Measurements from ENCODE around the gene MC4R.
"Not testable (repeated sequence)": the region's sequence is repeated elsewhere in the genome, so short reads cannot be mapped to it uniquely, and the experiment has no call there.

MC4R gene

GRCh38 chr18:60372596-60372995 is at the start of gene MC4R:
Gene MC4R, minus strand, starts transcription at chr18:60372775. Its CDS starts 426 bp downstream, at chr18:60372349.
- no peak for DNase-seq (ENCODE audit: low read depth in 2 of 3, low spot score in 2 of 3)

GRCh38 chr18:60422306-60422705 is 49.7 kb upstream of the MC4R start:
- DNase-seq (ENCODE audit: low read depth in 2 of 3, low spot score in 2 of 3): not testable (repeated sequence)

GRCh38 chr18:60421356-60422118 is 49.0 kb upstream of the MC4R start:
- DNase-seq (ENCODE audit: low read depth in 2 of 3, low spot score in 2 of 3): no peak

DNA sequence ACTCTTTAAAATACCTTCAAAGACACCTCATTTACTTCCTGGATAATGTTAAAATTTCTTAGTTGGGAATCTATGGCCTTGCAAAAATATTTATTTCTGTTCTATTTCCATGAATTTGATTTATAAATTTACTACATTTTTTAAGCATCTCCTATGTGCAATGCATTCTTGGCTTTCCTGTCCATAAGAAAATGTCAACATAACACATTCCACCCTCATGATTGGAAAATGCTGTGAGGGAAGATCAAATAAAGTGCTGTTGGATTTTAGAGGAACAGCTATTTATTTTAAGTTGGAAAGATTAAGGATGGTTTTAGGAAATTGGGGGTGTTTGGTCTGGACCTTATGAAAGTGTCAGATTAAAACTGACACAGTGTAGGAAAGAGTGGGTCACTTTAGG is 45.4 kb upstream of the MC4R start:
- no peak for DNase-seq (ENCODE audit: low read depth in 2 of 3, low spot score in 2 of 3)

DNA sequence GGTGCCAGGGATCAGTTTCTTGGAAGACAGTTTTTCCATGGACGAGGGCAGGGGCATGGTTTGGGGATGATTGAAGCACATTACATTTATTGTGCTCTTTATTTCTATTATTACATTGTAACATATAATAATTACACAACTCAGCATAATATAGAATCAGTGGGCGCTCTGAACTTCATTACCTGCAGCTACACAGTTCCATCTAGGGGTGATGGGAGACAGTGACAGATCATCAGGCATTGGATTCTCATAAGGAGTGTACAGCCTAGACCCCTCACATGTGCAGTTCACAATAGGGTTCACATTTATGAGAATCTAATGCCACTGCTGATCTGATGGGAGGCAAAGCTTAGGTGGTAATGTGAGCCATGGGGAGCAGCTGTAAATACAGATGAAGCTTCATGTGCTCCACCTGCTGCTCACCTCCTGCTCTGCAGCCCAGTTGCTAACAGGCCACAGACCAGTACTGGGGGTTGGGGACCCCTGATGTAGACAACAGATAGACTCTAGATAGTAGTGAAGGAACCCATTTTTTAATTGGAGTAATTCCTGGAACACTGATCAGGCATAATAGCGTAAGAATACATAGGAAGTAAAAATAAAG is 41.5 kb upstream of the MC4R start:
- DNase-seq (ENCODE audit: low read depth in 2 of 3, low spot score in 2 of 3): no peak

DNA sequence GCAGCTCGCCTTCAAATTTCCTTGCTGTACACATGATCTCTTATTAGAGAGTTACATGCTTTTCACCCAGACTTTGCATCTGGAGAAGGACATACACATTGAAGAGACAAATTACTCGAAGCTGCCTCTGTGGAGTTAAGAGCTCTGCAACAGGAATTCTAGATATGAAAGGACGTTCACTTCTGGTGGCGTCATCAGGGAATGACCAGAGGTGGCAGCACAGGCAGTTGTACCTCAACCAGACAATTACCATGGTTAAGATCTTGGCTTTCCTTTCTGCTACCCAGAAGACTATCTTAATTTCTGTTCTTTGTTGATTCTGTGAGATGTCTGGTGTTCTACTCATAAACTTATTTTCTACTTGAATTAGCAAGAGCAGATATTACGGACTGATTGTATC is 39.1 kb upstream of the MC4R start:
- no peak for DNase-seq (ENCODE audit: low read depth in 2 of 3, low spot score in 2 of 3)

DNA sequence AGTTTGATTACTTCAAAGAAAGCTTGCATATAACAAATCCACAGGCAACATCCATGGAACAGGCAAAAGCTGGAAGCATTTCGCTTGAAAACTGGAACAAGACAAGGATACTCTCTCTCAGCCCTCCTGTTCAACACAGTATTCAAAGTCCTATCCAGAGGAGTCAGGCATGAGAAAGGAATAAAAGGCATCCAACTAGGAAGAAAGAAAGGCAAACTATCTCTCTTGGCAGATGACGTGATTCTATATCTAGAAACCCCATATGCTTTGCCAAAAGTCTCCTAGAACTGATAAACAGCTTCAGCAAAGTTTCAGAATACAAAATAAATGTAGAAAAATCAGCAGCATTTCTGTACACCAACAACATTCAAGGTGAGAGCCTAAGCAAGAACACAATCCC is 34.1 kb upstream of the MC4R start:
- DNase-seq (ENCODE audit: low read depth in 2 of 3, low spot score in 2 of 3): no peak

DNA sequence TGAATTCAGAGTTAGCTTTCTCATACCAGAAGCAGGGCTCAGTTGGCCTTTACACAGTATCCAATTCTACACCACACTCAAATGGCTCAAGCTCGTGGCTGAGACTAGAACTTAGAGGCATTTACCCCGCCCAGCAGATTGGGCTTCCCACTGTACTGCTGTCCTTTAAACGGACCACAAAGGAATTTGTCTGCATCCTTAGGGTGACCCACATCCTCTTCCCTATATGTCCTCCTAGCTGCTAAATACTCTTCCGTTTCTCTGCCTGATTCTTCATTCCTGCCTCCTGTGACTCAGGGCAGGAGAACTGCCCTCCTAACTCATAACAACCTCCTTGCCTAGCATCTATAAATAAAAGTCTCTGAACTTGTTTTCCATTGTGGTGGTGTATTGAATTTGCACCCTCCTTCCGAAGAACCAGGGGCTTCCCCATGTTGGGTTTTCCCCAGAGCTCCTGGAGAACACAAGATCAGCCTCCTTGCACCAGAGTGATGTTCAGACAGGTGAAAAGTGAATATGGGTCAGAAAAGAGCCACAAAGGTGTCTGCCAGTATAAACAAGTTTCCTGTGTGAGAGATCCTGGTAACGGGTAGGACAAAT is 32.0 kb upstream of the MC4R start:
- no peak for DNase-seq (ENCODE audit: low read depth in 2 of 3, low spot score in 2 of 3)

DNA sequence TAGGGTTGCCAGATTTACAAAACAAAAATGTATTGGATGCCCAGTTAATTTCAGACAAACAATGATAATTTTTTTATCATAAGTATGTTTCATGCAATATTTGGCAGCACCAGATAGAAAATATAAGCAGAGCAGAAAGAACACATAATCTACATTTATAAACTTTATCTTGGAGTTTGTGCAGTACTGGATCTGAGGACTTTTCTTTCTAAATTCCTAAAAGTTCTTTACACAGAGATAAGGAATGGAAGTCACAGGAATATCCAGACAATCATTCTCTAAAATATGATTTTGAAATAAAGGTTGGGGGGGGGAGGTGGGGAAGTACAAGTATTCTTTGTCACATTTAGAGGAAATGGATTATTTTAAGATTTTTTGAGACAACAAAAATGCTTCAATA is 28.8 kb upstream of the MC4R start:
- DNase-seq (ENCODE audit: low read depth in 2 of 3, low spot score in 2 of 3): no peak

DNA sequence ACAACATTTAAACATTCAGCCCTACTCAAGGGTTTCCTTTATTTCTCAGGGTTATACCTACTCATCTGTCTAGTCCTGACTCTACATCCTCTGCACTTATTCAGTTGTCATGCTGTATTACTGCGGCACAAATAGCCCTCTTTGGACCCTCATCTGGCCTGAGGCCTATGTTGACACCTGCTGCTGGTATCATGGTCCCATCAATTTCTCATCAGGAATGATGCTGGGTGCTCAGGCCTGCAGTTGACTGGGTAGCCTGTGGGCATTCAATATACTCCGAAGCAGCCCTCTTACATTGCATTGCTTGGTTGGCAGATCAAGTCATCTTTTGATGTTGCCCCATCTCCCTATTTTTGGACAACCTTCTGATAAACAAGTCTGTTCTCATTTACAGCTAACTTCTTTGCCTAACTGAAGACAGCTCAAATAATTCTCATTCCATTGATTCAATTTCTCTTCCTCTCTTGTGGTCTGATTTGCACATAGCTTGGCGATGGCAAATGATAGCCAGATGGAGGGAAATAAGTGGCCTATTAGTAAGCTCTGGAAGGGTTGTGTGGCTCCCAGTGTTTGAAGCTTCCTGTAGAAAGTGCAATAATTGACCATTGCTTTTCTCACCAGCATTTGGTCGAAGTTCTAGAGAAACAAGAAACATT is 19.1 kb upstream of the MC4R start:
- no peak for DNase-seq (ENCODE audit: low read depth in 2 of 3, low spot score in 2 of 3)

GRCh38 chr18:60389314-60389713 is 16.7 kb upstream of the MC4R start:
- DNase-seq (ENCODE audit: low read depth in 2 of 3, low spot score in 2 of 3): no peak

DNA sequence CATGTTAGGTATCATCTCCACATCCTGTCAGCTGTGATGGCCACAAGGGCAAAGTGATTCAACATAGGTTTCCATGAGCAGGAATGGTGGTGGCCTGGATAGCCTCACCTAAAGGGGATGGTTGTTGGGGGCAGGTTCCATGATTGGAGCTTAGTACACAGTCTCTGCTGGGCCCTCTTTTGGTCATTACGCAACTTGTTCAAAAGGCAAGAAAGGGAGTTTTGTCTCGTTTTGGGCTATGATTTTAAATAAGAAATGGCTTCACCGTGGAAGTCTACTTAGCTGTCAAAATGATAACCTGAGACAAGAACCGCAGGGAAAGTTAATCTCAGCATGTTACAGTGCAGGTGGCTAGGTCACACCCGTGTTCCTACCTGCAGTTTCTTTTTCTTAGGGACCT is 13.1 kb upstream of the MC4R start:
- DNase-seq (ENCODE audit: low read depth in 2 of 3, low spot score in 2 of 3): no peak

GRCh38 chr18:60383893-60384292 is 11.3 kb upstream of the MC4R start:
- DNase-seq (ENCODE audit: low read depth in 2 of 3, low spot score in 2 of 3): no peak

- DNase-seq (ENCODE audit: low read depth in 2 of 3, low spot score in 2 of 3): no peak
These were observed 5.3 kb upstream of the MC4R start for GRCh38 chr18:60377778-60378469.

- no peak for DNase-seq (ENCODE audit: low read depth in 2 of 3, low spot score in 2 of 3)
These were observed 443 bp downstream of the MC4R start for GRCh38 chr18:60372132-60372531.

GRCh38 chr18:60358516-60358915 is 14.1 kb downstream of the MC4R start:
- no peak for DNase-seq (ENCODE audit: low read depth in 2 of 3, low spot score in 2 of 3)

GRCh38 chr18:60350941-60351340 is 21.6 kb downstream of the MC4R start:
- DNase-seq (ENCODE audit: low read depth in 2 of 3, low spot score in 2 of 3): no peak

- no peak for DNase-seq (ENCODE audit: low read depth in 2 of 3, low spot score in 2 of 3)
These were observed 22.4 kb downstream of the MC4R start for GRCh38 chr18:60350150-60350549.

DNA sequence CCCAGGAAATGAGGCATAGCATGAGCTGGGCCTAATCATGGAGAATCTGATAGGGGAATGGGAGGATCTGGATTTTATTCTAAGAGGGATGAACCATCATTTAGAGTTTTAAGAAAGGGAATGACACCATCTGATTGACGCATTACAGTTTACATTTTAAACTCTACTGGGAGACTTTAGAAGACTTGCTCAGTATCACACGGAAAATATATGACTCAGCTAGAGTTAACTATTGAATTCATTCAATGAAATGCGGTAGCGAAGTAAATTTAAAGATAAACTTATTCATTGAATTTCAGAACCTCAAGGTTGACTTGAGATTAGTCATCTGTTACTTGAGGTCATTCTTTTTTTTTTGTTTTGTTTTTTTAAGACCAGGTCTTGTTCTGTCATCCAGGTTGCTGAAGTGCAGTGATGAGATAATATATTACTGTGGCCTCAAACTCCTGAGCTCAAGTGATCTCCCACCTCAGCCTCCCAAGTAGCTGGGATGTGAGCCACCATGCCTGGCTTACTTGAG is 25.0 kb downstream of the MC4R start:
- DNase-seq (ENCODE audit: low read depth in 2 of 3, low spot score in 2 of 3): no peak

- no peak for DNase-seq (ENCODE audit: low read depth in 2 of 3, low spot score in 2 of 3)
These were observed 33.6 kb downstream of the MC4R start for GRCh38 chr18:60339018-60339417.

DNA sequence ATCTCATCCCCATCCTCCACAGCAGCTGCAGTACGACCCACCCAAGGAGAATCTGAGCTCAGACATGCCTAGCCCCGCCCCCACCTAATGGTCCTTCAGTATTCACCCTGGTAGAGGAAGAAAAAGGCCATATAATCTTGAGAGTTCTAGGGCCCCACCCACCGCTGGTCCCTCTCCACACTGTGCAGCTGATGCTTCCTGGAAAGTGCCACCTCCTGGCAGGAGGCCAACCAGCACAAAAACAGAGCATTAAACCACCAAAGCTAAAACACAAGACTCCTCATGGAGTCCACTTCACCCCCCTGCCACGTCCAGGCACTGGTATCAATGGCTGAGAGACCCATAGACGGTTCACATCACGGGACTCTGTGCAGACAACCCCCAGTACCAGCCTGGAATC is 40.7 kb downstream of the MC4R start:
- no peak for DNase-seq (ENCODE audit: low read depth in 2 of 3, low spot score in 2 of 3)
